ENCODE results near the gene CNGA2. TPM values are rescaled to one million over a fixed set of nuclear protein-coding genes. Genes with fewer than 3 reads are reported as not detected.
A peak's percentile ranks its signal among the peaks of the same experiment; 100 is the strongest.

The CNGA2 gene
- total RNA-seq, 1 donor from 2014 or later = not detected

DNA sequence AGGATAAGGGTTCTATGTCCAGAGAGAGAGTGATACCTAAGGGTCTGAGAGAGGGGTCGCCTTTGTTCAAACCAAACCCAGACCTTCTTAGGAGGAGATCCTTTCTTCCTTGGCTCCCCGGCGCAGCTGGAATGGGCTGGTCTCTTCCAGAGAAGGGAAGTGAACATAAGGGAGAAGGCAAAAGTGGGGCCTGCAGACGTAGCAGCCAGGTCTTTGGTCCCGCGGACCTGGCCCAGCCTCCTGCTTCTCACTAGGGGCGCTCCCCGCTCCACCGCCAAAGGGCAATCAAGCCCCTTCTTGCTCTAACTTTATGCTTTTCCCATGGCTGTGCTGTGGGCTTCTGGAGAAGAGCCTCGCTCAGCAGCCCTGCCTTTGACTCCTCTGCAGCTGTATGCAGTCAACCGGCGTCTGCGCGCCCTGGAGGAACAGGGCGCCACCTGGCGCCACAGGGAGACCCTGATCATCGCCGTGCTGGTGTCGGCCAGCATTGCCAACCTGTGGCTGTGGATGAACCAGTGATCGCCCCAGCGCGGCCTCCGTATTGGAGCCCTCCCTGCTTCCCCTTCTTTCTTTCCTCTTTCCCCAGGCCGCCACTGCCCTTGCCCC is 12.2 kb upstream of the CNGA2 start:
- Mint-ChIP-seq H3K27me3 (peaks cover 3% of the 10 kb centered on the region), H3K9me3 (no peaks in the 10 kb centered on the region), H3K27ac (no peak overlapping the region), H3K36me3 (no peaks in the 10 kb centered on the region), H3K4me3 (no peak overlapping the region), H3K4me1 (ENCODE audit: unreplicated experiment) (no peaks in the 10 kb centered on the region)
- no peak for DNase-seq (ENCODE audit: extremely low spot score, unreplicated experiment)
- TF ChIP-seq, protein P1, sequence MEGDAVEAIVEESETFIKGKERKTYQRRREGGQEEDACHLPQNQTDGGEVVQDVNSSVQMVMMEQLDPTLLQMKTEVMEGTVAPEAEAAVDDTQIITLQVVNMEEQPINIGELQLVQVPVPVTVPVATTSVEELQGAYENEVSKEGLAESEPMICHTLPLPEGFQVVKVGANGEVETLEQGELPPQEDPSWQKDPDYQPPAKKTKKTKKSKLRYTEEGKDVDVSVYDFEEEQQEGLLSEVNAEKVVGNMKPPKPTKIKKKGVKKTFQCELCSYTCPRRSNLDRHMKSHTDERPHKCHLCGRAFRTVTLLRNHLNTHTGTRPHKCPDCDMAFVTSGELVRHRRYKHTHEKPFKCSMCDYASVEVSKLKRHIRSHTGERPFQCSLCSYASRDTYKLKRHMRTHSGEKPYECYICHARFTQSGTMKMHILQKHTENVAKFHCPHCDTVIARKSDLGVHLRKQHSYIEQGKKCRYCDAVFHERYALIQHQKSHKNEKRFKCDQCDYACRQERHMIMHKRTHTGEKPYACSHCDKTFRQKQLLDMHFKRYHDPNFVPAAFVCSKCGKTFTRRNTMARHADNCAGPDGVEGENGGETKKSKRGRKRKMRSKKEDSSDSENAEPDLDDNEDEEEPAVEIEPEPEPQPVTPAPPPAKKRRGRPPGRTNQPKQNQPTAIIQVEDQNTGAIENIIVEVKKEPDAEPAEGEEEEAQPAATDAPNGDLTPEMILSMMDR (conservative IDR thresholded peaks at IDR 0.05) = peak; percentile 69

DNA sequence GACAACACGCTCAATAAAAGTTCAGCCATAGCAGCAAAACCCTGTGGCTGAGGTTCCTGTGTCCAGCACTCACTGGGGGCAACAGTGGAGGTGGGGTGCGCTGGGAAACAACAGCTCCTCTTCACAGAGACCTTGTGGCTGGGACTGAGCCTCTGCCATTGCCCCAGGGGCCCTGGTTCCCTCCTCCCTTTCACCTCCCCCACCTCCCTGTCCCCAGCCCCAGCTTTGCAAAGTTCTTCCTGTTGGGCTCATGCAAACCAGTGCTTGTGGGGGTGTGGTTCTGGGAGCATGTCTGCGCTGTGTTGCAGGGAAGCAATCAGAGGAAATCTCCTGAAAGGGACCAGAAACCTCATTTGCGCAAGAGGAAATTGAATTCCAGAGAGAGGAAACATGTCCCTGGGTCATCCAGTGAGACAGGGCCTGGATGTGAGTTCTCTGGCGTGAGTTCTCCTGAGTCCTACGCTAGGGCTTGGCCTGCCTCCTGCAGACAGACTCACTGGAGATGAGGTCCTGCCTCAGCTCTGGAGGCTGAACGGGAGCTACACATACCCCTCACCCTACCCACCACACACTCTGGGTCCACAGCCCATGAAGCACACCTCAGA is 11.3 kb upstream of the CNGA2 start:
- TF ChIP-seq, protein P1 (conservative IDR thresholded peaks at IDR 0.05) = no peak
- Mint-ChIP-seq H3K4me1 (ENCODE audit: unreplicated experiment) (no peaks in the 10 kb centered on the region), H3K36me3 (no peaks in the 10 kb centered on the region), H3K27me3 (peaks cover 3% of the 10 kb centered on the region), H3K27ac (no peak overlapping the region), H3K9me3 (peaks cover 2% of the 10 kb centered on the region), H3K4me3 (no peak overlapping the region)
- DNase-seq (ENCODE audit: extremely low spot score, unreplicated experiment) = no peak

DNA sequence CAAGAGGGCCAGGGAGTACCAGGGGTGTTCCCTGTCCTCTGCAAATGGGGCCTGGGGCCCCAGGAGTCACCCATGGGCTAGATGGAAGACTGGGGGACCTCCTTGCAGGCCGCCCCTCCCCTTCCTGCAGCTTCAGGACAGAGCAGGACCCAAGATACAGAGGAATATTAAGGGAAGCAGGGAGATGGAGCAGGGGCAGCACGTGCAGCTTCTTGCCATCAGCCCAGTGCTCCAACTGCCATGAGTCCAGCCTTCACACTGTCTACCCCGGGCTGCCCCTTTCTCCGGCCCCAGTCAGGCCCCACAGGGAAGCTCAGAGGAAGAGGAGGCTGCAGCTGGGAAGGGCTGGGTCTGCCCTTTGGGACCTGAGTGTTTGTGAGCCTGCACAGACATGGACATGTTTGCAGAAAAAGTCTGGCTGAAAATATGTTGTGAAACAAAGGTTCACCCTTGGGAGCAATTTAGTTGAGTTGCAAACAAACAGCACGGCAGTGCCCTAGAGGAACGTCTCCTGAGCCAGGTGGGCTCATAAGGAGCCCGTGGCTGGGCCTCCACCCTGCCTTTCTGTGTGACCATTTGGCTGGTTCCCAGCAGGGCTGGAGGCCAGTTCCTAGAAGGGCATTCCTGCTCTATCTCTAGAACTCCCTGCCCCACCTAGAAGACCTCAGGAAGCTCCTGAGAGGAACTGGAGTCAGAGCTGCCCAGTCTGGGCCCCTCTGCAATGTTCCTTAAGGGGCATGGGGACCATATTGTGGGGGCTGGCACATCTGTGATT is 9.8 kb upstream of the CNGA2 start:
- Mint-ChIP-seq H3K4me1 (ENCODE audit: unreplicated experiment) (no peaks in the 10 kb centered on the region), H3K9me3 (peaks cover 8% of the 10 kb centered on the region), H3K36me3 (no peaks in the 10 kb centered on the region), H3K27ac (no peak overlapping the region), H3K27me3 (peaks cover 7% of the 10 kb centered on the region), H3K4me3 (no peak overlapping the region)
- TF ChIP-seq, protein P1 (conservative IDR thresholded peaks at IDR 0.05) = no peak
- no peak for DNase-seq (ENCODE audit: extremely low spot score, unreplicated experiment)

DNA sequence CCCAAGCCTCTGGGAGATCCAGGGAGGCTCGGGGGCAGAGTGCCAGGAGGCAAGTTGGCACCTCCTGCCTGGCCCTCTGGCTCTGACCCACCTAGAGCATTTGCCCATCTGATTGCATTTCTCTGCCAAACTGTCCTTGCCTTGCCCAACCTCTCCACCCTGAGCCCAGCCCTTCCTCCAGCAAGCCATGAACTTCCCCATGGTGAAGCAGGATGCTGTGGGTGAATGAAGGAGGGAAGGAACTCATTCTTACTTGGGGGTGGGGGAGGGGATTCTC is 9.3 kb upstream of the CNGA2 start:
- TF ChIP-seq, protein P1 (conservative IDR thresholded peaks at IDR 0.05) = no peak

DNA sequence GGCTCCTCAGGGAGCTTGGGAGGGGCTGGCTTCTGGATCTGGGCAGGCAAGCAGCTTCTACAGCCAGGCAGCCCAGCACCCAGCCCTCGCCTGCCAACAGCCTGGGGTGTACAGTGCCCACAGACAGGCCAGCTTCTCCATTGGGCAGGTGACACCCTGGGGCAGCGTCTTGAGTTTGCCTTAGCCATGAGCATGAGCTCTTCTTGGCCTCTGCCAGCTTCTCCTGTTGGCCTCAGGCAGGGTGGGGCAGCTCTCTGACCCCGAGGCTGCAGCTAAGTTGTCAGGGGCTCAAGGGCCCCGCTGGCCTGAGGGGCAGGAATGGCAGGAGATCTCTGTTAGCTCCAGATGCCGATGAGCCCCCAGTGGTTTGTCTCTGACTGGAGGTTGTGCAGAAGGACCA is 7.8 kb upstream of the CNGA2 start:
- H3K36me3 Mint-ChIP-seq = no peaks in the 10 kb centered on the region
- no peak overlapping the region for H3K27ac Mint-ChIP-seq
- no peak overlapping the region for H3K4me3 Mint-ChIP-seq
- TF ChIP-seq, protein P1 (conservative IDR thresholded peaks at IDR 0.05) = no peak
- H3K9me3 Mint-ChIP-seq = peaks cover 8% of the 10 kb centered on the region
- no peaks in the 10 kb centered on the region for H3K4me1 Mint-ChIP-seq (ENCODE audit: unreplicated experiment)
- peaks cover 7% of the 10 kb centered on the region for H3K27me3 Mint-ChIP-seq
- no peak for DNase-seq (ENCODE audit: extremely low spot score, unreplicated experiment)

More for the DNA sequence above, 9.3 kb upstream of the CNGA2 start:
- no peak for DNase-seq (ENCODE audit: extremely low spot score, unreplicated experiment)
- H3K4me1 Mint-ChIP-seq (ENCODE audit: unreplicated experiment) = no peaks in the 10 kb centered on the region
- H3K27ac Mint-ChIP-seq = no peak overlapping the region
- no peak overlapping the region for H3K4me3 Mint-ChIP-seq
- peaks cover 8% of the 10 kb centered on the region for H3K9me3 Mint-ChIP-seq
- H3K36me3 Mint-ChIP-seq = no peaks in the 10 kb centered on the region
- H3K27me3 Mint-ChIP-seq = peaks cover 7% of the 10 kb centered on the region

Data from type B pancreatic cell (in vitro differentiated cells).